Stimulated activated naive CD4-positive, alpha-beta T cell (primary cell): Measurements from ENCODE around the gene KCNJ1.

Experiments used
- DNase-seq, 6 experiments: peaks; one replicate each; lab custom pipeline; 2025; lab: John Stamatoyannopoulos, UW

The KCNJ1 gene

GRCh38 chr11:128822130-128822529, 45.0 kb downstream of the KCNJ1 start:
- no peak for DNase-seq

GRCh38 chr11:128821556-128821955, 45.5 kb downstream of the KCNJ1 start:
- DNase-seq, result no peak

GRCh38 chr11:128819198-128819597, 47.9 kb downstream of the KCNJ1 start:
- no peak for DNase-seq

GRCh38 chr11:128814856-128815705, 52.0 kb downstream of the KCNJ1 start:
- DNase-seq, result no peak

GRCh38 chr11:128813729-128814128, 53.4 kb downstream of the KCNJ1 start:
- DNase-seq, result no peak

GRCh38 chr11:128810784-128811514, 56.1 kb downstream of the KCNJ1 start:
- no peak for DNase-seq

GRCh38 chr11:128809128-128809527, 58.0 kb downstream of the KCNJ1 start:
- DNase-seq, result no peak

- DNase-seq, result no peak
These were observed 59.2 kb downstream of the KCNJ1 start for GRCh38 chr11:128807909-128808308.

- no peak for DNase-seq
These were observed 60.4 kb downstream of the KCNJ1 start for GRCh38 chr11:128806506-128807261.

GRCh38 chr11:128804481-128804880, 62.6 kb downstream of the KCNJ1 start:
- no peak for DNase-seq

- no peak for DNase-seq
These were observed 63.4 kb downstream of the KCNJ1 start for GRCh38 chr11:128803449-128804245.

GRCh38 chr11:128803011-128803410, 64.1 kb downstream of the KCNJ1 start:
- DNase-seq, result no peak

- no peak for DNase-seq
These were observed 64.6 kb downstream of the KCNJ1 start for GRCh38 chr11:128802358-128802981.

GRCh38 chr11:128800871-128801417, 66.2 kb downstream of the KCNJ1 start:
- DNase-seq, result no peak

GRCh38 chr11:128796270-128796669, 70.8 kb downstream of the KCNJ1 start:
- no peak for DNase-seq

- no peak for DNase-seq
These were observed 76.9 kb downstream of the KCNJ1 start for GRCh38 chr11:128790196-128790595.

GRCh38 chr11:128789497-128790150, 77.5 kb downstream of the KCNJ1 start:
- DNase-seq, result no peak
